SKM-1 (cell line): Measurements from ENCODE around the gene KCNE1.

ENCODE experiments used
- DNase-seq: peaks from one replicate; lab custom pipeline; 2025; ENCODE audit not compliant: unreplicated experiment; lab: John Stamatoyannopoulos, UW

The KCNE1 gene

GRCh38 chr21:34536311-34536710 lies 24.3 kb upstream of the KCNE1 start:
- no peak for DNase-seq

DNA sequence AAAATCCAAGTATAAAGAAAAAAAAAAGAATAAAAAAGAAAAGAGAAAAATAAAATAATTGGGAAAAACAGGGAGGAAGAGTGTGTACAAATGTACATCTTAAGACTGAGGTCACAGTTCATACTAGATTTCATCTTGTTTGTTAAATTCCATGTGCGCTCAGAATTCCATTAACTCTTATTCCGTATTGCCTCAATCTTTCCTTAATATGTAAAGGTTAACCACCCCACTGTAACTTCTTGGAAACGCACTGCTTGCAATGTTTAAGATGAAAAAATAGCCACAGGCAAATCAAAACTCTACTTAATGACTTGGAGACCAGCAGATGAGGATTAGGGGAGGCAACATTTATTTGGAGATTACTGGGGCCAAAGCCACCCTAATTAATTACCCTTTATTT lies 23.9 kb upstream of the KCNE1 start:
- no peak for DNase-seq

DNA sequence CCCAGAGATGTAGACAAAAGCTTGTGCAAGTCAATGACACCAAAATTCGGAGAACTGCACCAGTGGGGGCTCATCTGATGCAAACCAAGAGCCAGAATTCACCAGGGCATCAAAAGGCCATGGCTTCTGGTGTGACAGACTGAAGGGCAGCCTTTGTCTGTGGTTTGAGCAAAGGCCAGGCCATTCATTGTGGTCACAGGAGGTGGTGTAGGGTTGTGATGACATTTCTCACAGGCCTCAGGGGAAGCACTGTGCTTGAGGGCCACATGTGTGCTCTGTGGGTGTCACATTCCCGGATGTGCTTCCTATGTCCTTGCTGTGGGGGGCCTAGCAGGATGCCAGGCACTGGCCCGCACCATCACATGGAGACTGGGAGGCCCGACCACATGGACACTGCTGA lies 22.5 kb upstream of the KCNE1 start:
- DNase-seq, result peak; percentile 45

GRCh38 chr21:34533938-34534337 lies 21.9 kb upstream of the KCNE1 start:
- no peak for DNase-seq

- DNase-seq, result no peak
Measured at GRCh38 chr21:34531399-34531798, 19.4 kb upstream of the KCNE1 start.

DNA sequence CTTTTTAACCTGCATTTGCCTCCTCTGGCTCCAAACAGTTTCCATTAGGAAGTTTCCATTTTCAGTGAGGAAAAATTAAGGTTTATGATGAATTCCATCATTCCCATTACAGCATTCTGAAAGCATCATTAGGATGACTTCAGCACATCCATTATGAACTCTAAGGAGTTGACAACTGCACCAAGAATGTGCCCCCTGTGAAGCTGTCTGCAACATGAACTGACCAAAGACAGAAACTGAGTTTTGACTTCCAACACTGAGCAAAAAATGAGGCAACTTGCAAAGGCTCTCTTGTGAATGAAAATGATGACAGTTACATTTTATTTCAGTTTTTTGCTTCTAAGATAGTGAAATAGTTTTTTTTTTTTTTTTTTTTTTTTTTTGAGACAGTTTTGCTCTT lies 18.3 kb upstream of the KCNE1 start:
- no peak for DNase-seq

- no peak for DNase-seq
Measured at GRCh38 chr21:34528131-34528561, 16.1 kb upstream of the KCNE1 start.

GRCh38 chr21:34526618-34527290 lies 14.7 kb upstream of the KCNE1 start:
- no peak for DNase-seq

GRCh38 chr21:34526241-34526617 lies 14.2 kb upstream of the KCNE1 start:
- DNase-seq, result no peak

GRCh38 chr21:34524646-34525601 lies 12.9 kb upstream of the KCNE1 start:
- DNase-seq, result no peak

DNA sequence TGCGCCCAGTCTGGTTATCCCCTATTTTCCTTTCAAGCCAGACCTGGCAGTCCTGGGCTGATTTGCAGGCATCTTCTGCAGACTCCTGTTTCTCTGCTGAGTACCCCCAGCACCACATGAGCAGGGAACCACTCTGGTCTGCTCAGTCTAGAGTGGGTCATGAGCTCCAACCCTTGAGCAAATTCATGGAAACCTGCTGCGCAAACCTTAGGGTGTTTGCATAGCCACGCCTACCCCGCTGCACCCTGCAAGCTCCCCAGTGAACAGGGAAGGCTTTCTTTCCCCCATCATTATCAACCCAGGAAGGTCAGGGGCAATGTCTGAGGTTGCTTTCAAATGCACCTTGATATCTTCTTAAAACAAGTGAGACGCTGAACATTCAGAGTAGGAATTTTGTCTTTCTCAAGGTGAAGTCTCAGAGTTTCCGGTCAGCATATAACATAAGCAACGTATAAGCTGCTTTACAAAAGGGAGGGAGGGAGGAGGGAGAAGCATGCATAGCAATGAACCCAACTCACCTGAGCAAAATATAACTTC lies 11.1 kb upstream of the KCNE1 start:
- no peak for DNase-seq

GRCh38 chr21:34522284-34522683 lies 10.3 kb upstream of the KCNE1 start:
- DNase-seq, result no peak

DNA sequence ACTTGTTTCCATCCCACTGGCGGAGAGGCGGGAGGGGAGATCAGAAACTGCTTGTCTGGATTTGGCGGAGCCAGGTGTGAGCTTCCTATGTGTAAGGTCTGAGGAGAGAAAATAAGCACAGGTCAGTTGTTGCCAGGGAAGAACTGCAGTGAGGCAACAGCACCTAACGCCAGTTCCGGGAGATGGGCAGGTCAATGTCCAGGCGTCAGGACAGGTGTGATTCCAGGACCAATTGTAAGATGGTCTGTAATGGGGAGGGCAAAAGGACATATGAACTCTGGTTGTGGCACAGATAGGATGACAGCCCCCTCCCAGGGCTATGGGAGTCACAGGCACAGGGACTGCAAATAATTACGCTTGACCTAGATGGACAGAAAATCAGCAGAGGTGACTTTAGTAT lies 9.6 kb upstream of the KCNE1 start:
- DNase-seq, result no peak

DNA sequence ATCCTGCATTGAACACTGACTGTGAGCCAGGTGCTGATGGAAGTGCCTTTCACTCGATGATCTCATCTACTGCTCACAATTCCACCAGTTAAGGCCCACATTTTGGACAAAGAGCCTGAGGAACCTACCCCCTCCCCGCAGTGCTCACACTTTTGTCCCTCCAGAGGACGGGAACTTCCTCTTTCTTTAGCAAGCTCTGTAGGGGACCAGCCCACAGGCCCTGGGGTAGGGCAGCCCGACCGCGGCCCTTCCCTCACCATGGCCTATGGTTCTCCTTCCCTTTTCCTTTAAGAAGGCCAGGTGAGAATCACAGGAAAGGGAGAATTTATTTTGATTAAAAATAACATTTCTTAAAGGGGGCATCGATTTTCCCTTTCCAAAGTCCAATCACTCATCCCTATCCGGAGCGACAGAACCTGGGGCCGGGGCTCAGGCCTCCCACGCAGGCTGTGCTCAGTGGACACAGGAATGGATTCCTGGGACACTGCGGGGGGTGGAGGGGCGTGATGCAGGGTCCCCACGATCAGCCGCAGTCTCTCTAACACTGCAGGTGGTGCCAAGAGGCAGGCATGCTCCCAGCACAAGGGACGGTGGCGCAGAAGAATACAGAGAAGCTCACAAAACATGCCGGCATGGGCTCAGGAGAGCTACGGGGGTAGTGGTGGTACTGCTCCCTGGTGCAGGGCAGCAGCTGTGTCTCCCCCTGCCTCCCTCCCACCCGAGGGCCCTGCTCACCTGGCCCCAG lies 8.9 kb upstream of the KCNE1 start:
- peak; percentile 45 for DNase-seq

DNA sequence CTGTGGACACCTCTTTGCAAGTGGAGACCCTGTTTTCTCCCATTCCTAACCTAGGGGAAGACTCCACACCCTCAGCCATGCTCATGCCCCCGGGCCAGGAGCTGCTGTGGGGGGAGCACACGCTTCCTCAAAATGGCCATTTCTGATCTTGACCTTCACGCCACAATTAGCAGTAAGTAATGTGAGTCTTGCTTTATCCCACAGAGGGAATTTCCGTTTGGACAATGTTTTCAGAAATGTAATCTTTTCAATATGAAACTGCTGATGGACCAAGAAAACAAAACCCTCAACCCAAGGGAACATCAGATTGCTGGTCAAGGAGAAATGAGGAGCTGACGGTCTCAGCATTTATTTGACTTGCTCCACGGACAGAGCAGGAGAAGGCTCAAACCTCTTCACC lies 8.3 kb upstream of the KCNE1 start:
- no peak for DNase-seq

DNA sequence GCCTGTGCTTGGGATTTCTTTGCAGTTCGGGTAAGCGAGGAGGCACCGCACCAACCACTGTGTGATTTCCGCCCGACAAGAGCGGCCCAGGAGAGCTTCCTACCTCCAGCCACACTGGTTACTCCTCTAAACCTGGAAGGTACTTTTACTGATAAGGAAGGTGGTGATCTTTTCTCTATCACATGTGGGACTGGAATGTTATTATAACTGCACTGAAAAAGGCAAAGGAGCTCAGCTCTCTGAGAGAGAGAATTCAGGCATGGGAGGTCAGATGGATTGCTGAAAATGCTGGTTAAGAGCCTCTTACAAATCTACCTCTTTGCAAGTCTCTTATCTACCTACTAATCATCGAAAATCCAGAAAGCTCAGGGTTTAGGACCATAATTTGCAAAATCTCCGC lies 7.7 kb upstream of the KCNE1 start:
- DNase-seq, result no peak

DNA sequence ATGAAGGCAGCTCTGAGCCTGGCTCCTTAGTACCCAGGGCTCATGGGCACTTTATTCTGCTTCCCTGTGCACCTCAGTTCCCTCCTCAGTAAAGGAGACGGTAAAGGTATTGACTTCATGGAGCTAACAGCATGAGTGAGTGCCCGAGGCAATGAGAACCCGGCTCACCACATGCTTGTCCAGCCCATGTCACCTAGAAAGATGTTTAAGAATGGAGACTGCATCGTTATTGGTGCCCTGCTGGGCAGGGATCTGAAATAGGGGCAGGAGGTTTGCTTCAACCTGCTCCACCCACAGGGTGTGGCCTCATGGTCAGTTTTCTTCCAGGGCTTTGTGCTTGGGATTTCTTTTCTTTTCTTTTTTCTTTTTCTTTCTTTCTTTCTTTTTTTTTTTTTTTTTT lies 7.0 kb upstream of the KCNE1 start:
- no peak for DNase-seq

DNA sequence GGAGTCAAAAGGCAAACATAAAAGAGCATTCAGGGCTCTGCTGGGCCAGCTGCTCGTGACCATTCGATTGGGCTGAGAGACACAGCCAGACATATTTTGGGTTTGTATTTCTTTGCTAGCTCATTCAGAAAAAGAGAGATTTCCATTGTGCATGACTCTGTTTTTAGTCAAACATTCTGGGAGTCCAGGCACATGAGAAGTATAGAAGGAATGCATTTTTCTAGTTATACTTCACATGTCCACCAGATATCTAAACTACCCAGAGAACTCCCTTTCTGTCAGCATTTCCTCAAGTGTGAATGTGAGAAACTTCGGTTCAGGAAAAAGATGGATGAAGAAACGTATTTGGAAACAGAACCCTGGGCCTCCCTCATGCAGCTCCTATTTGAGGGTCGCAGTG lies 6.3 kb upstream of the KCNE1 start:
- DNase-seq, result no peak

GRCh38 chr21:34517491-34518245 lies 5.7 kb upstream of the KCNE1 start:
- peak; percentile 85 for DNase-seq

GRCh38 chr21:34517039-34517438 lies 5.0 kb upstream of the KCNE1 start:
- DNase-seq, result no peak
